Keratinocyte (primary cell): ENCODE results near the gene JMJD1C. TPM values are rescaled to one million over a fixed set of nuclear protein-coding genes. Genes with fewer than 3 reads are reported as not detected.

ENCODE experiments used
- DNase-seq: peaks from one replicate; pipeline ENCODE4 v3.0.0-alpha.2; 2011; ENCODE audit warnings: low read depth, missing footprints, low spot score
- FAIRE-seq: peaks from 2 replicates; lab custom pipeline; 2011; peaks lifted over from hg19 to GRCh38; lab: Jason Lieb, UNC
- H2AFZ ChIP-seq: 2 replicates; pipeline ENCODE4 v1.6.0; 2012; ENCODE audit warnings: low read length, control low read depth, inconsistent platforms; ENCODE audit not compliant: control insufficient read depth
- H3K27ac ChIP-seq: 2 replicates; pipeline ENCODE4 v1.5.1; 2011; ENCODE audit warnings: low read length; ENCODE audit not compliant: control insufficient read depth, insufficient read depth
- H3K27me3 ChIP-seq: 3 replicates; pipeline ENCODE4 v1.6.0; 2011; ENCODE audit warnings: low read length; ENCODE audit not compliant: control insufficient read depth, insufficient read depth; ENCODE audit errors: extremely low read depth
- H3K36me3 ChIP-seq, 2 experiments: 2 replicates in 1 of 2; 3 replicates in 1 of 2; pipeline ENCODE4 v1.5.1; 2011; ENCODE audit warnings: low read length in 2 of 2, mild to moderate bottlenecking in 1 of 2; ENCODE audit not compliant: control insufficient read depth in 2 of 2, insufficient read depth in 2 of 2; ENCODE audit errors: extremely low read depth in 1 of 2
- H3K4me1 ChIP-seq: 3 replicates; pipeline ENCODE4 v1.5.1; 2011; ENCODE audit warnings: low read length; ENCODE audit not compliant: control insufficient read depth, insufficient read depth; ENCODE audit errors: extremely low read depth
- H3K4me2 ChIP-seq: 3 replicates; pipeline ENCODE4 v1.6.0; 2011; ENCODE audit warnings: low read depth, low read length; ENCODE audit not compliant: control insufficient read depth, insufficient read depth; ENCODE audit errors: extremely low read depth
- H3K4me3 ChIP-seq, 3 experiments: fragments of 200-600 bp in 1 of 3; sonication (generic) in 1 of 3; 2 replicates in 2 of 3; 3 replicates in 1 of 3; pipeline ENCODE4 v1.5.1; 2011 to 2016; ENCODE audit warnings: low read length in 3 of 3, mild to moderate bottlenecking in 3 of 3, control low read depth in 2 of 3, inconsistent platforms in 1 of 3, low read depth in 1 of 3, mixed read lengths in 1 of 3, mixed run types in 1 of 3, moderate library complexity in 1 of 3; ENCODE audit not compliant: control insufficient read depth in 2 of 3, insufficient read depth in 2 of 3; ENCODE audit errors: extremely low read depth in 1 of 3
- H3K79me2 ChIP-seq: 2 replicates; pipeline ENCODE4 v1.6.0; 2012; ENCODE audit warnings: low read length; ENCODE audit not compliant: control insufficient read depth, insufficient read depth
- H3K9ac ChIP-seq: 3 replicates; pipeline ENCODE4 v1.6.0; 2011; ENCODE audit warnings: low read length; ENCODE audit not compliant: control insufficient read depth, insufficient read depth; ENCODE audit errors: extremely low read depth
- H3K9me1 ChIP-seq: 3 replicates; pipeline ENCODE4 v1.6.0; 2011; ENCODE audit warnings: low read length; ENCODE audit not compliant: control insufficient read depth, insufficient read depth; ENCODE audit errors: extremely low read depth
- H3K9me3 ChIP-seq: 2 replicates; pipeline ENCODE4 v1.5.1; 2012; ENCODE audit warnings: low read depth, low read length; ENCODE audit not compliant: control insufficient read depth
- H4K20me1 ChIP-seq: 3 replicates; pipeline ENCODE4 v1.6.0; 2011; ENCODE audit warnings: low read length; ENCODE audit not compliant: control insufficient read depth, insufficient read depth; ENCODE audit errors: extremely low read depth
- CTCF ChIP-seq, 3 experiments: IDR thresholded peaks in 1 of 3; conservative IDR thresholded peaks in 1 of 3; optimal IDR thresholded peaks in 1 of 3; 2 replicates in 2 of 3; 3 replicates in 1 of 3; pipeline versions ENCODE3 to v1.5.1; 2011; ENCODE audit warnings: low read length in 3 of 3, mild to moderate bottlenecking in 3 of 3, moderate library complexity in 2 of 3, control low read depth in 1 of 3, inconsistent platforms in 1 of 3; ENCODE audit not compliant: insufficient read depth in 2 of 3; ENCODE audit errors: extremely low read depth in 1 of 3
- EZH2 ChIP-seq: IDR thresholded peaks from one replicate; pipeline ENCODE4 v1.6.1; 2012; ENCODE audit warnings: inconsistent platforms, mild to moderate bottlenecking, low read length, moderate library complexity
- dilution Hi-C: fragments of 300-500 bp; cut with MboI; formaldehyde crosslinking; loops from one replicate; pipeline ENCODE4 v1.7.0; 2020; ENCODE audit warnings: low sequenced_read_pairs; ENCODE audit not compliant: extremely low pct_ligation_motif_present
- polyA plus RNA-seq, 5 experiments: library from polyadenylated mRNA; depleted of rRNA in 3 of 5; stranded (reverse) in 3 of 5; stranded (forward) in 1 of 5; unstranded in 1 of 5; fragments of >200 nt; gene quantifications; 1 replicate in 1 of 5; 2 replicates in 3 of 5; 3 replicates in 1 of 5; pipeline versions ENCODE4 v1.2.1 to v1.2.3, GENCODE V29; 2011 to 2012; ENCODE audit warnings: missing spikeins in 2 of 5, low read depth in 1 of 5, low replicate concordance in 1 of 5

The JMJD1C gene
- polyA plus RNA-seq, 1 donor (not counting 4 experiments of a cell fraction or from before 2014, with no cell fraction given), result 38.2 TPM

- H4K20me1 ChIP-seq, result no peaks in the 10 kb centered on the region
- dilution Hi-C loops, result no loop called here
- H3K9me1 ChIP-seq, result no peaks in the 10 kb centered on the region
- H3K4me2 ChIP-seq, result no peak overlapping the region
- H3K27me3 ChIP-seq, result no peaks in the 10 kb centered on the region
- H3K9ac ChIP-seq, result no peak overlapping the region
- H3K4me1 ChIP-seq, result no peaks in the 10 kb centered on the region
- no peak overlapping the region for H3K4me3 ChIP-seq
- H2AFZ ChIP-seq, result no peak overlapping the region
- no peak for TF ChIP-seq EZH2
- TF ChIP-seq CTCF (optimal IDR thresholded peaks at IDR 0.05 in 1 of 3, IDR thresholded peaks at IDR 0.05 in 1 of 3, conservative IDR thresholded peaks at IDR 0.05 in 1 of 3; ENCODE audit: extremely low read depth in 1 of 3, insufficient read depth in 2 of 3, low read length in 3 of 3), result no peak
- DNase-seq, result no peak
- H3K79me2 ChIP-seq, result peaks cover 1% of the 10 kb centered on the region
- H3K36me3 ChIP-seq, result peaks cover 0 to 6% of the 10 kb centered on the region in 2 experiments
- no peaks in the 10 kb centered on the region for H3K9me3 ChIP-seq
- H3K27ac ChIP-seq, result no peak overlapping the region
- FAIRE-seq, result no peak
Observed at GRCh38 chr10:63156236-63156635, 309.5 kb downstream of the JMJD1C start.

DNA sequence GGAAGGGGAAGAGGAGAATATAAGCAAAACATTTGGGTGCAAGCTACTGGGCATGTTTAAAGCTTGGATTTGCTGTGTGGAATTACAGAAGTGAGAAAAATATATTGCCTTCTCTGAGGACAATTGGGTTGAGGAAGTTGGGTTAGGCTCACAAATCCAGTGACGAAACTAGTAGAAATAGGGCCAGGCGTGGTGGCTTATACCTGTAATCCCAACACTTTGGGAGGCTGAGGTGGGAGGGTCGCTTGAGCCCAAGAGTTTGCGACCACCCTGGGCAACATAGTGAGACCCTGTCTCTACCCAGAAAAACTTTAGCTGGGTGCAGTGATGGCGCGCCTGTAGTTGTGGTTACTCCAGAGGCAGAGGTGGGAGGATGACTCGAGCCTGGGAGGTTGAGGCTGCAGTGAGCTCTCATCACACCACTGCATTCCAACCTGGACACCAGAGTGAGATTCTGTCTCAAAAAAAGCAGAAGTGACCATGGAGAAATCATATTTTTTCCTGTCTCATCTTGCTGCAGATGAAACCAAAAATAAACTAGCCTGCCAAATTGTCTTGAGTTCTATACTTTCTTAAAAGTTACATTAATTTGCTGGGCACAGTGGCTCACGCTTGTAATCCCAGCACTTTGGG lies 310.3 kb downstream of the JMJD1C start:
- H3K36me3 ChIP-seq, result peaks cover 0 to 8% of the 10 kb centered on the region in 2 experiments
- no peak overlapping the region for H3K4me2 ChIP-seq
- H3K4me3 ChIP-seq, result no peak overlapping the region
- FAIRE-seq (no peak), DNase-seq (no peak)
- no peaks in the 10 kb centered on the region for H4K20me1 ChIP-seq
- no peaks in the 10 kb centered on the region for H3K27me3 ChIP-seq
- no peak for TF ChIP-seq CTCF (optimal IDR thresholded peaks at IDR 0.05 in 1 of 3, IDR thresholded peaks at IDR 0.05 in 1 of 3, conservative IDR thresholded peaks at IDR 0.05 in 1 of 3; ENCODE audit: extremely low read depth in 1 of 3, insufficient read depth in 2 of 3, low read length in 3 of 3)
- H3K79me2 ChIP-seq, result peaks cover 6% of the 10 kb centered on the region
- no peaks in the 10 kb centered on the region for H3K4me1 ChIP-seq
- H3K9ac ChIP-seq, result no peak overlapping the region
- no peak overlapping the region for H2AFZ ChIP-seq
- no peaks in the 10 kb centered on the region for H3K9me1 ChIP-seq
- no peaks in the 10 kb centered on the region for H3K9me3 ChIP-seq
- no peak overlapping the region for H3K27ac ChIP-seq
- dilution Hi-C loops, result no loop called here
